ENCODE measurements around the gene ATL3. TPM values are rescaled to one million over a fixed set of nuclear protein-coding genes. Genes with fewer than 3 reads are reported as not detected.
"Not testable (repeated sequence)": the region's sequence is repeated elsewhere in the genome, so short reads cannot be mapped to it uniquely, and the experiment has no call there.

The ATL3 gene
- total RNA-seq, 1 donor from 2014 or later: 35.6 TPM

DNA sequence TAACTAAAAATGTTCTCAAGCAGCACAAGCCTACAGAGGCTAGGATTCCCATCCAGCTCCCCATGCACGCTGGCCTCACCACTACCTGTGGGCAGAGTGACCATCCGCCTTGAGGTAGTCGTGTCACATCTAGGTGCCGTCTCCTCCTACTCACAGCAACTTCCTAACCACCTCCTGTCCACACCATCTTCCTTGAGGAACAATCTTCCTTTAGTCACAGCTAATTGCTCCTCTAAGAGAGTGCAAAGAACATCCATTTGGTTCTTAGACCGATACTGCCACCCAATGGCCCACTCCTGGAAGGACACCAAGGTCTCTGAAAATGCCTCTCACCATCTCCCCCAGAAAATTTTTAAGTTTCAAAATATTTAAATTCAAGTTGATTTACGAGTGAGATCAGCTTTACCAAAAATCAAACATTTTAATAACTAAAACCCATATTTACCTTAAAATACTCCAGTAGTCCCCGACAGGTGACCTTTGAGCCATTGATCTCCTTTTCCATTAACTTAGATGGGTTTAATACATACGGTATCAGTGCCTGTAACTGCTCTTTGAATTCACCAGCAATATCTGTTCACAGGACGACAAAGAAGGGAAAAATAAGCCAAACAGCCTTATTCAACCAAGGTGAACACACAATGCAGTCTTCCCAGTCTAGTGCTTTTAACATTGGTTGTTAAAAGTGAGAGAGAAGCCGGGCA lies 35.3 kb downstream of the ATL3 start:
- no peak overlapping the region for H3K4me3 Mint-ChIP-seq
- H3K9me3 Mint-ChIP-seq: no peaks in the 10 kb centered on the region
- no peak overlapping the region for H3K27ac Mint-ChIP-seq
- H3K4me1 Mint-ChIP-seq (ENCODE audit: low read depth): peaks cover 12% of the 10 kb centered on the region
- H3K27me3 Mint-ChIP-seq (ENCODE audit: insufficient read depth): no peaks in the 10 kb centered on the region
- peaks cover 27% of the 10 kb centered on the region for H3K36me3 Mint-ChIP-seq (ENCODE audit: low read depth)
- intact Hi-C loops (cut with micrococcal nuclease): loop anchor here (1.0 to 10.0 kb wide), 7 partner anchors 43 to 601 kb away; partner anchors contain the start of genes PLAAT4 and RTN3
- peak; percentile 48 for DNase-seq (ENCODE audit: low spot score)

DNA sequence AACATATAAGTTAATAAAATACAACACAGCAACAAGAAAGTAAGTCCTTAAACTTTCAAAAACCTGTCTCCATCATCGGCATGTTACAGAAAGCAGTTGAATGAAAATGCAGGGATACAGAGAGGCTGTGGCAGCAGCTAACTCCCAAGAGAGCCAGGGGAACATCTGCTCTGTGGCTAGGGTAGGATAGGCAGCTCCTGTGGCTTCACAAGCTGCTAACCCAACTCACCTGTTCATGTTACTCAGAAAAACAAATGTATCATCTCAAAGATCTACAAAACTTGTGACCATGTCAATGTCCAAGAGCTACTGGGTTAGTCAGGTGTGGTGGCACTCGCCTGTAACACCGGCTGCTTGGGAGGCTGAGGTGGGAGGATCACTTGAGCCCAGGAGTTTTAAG lies 41.8 kb downstream of the ATL3 start:
- Mint-ChIP-seq H3K4me1 (ENCODE audit: low read depth) (peaks cover 9% of the 10 kb centered on the region), H3K27me3 (ENCODE audit: insufficient read depth) (no peaks in the 10 kb centered on the region), H3K4me3 (no peak overlapping the region), H3K9me3 (no peaks in the 10 kb centered on the region), H3K27ac (no peak overlapping the region), H3K36me3 (ENCODE audit: low read depth) (peaks cover 32% of the 10 kb centered on the region)
- intact Hi-C loops (cut with micrococcal nuclease): no loop called here
- DNase-seq (ENCODE audit: low spot score): no peak

GRCh38 chr11:63623513-63624140 lies 47.5 kb downstream of the ATL3 start:
- Mint-ChIP-seq H3K4me1 (ENCODE audit: low read depth) (peaks cover 12% of the 10 kb centered on the region), H3K27me3 (ENCODE audit: insufficient read depth) (peaks cover 8% of the 10 kb centered on the region), H3K36me3 (ENCODE audit: low read depth) (peaks cover 7% of the 10 kb centered on the region), H3K27ac (no peak overlapping the region), H3K4me3 (no peak overlapping the region), H3K9me3 (no peaks in the 10 kb centered on the region)
- no peak for DNase-seq (ENCODE audit: low spot score)
- intact Hi-C loops (cut with micrococcal nuclease): no loop called here

- no peak overlapping the region for H3K4me3 Mint-ChIP-seq
- no peaks in the 10 kb centered on the region for H3K9me3 Mint-ChIP-seq
- no peak for DNase-seq (ENCODE audit: low spot score)
- peaks cover 9% of the 10 kb centered on the region for H3K4me1 Mint-ChIP-seq (ENCODE audit: low read depth)
- H3K27ac Mint-ChIP-seq: no peak overlapping the region
- peaks cover 2% of the 10 kb centered on the region for H3K36me3 Mint-ChIP-seq (ENCODE audit: low read depth)
- peaks cover 8% of the 10 kb centered on the region for H3K27me3 Mint-ChIP-seq (ENCODE audit: insufficient read depth)
- intact Hi-C loops (cut with micrococcal nuclease): no loop called here
Measured at GRCh38 chr11:63622323-63622722, 48.9 kb downstream of the ATL3 start.

DNA sequence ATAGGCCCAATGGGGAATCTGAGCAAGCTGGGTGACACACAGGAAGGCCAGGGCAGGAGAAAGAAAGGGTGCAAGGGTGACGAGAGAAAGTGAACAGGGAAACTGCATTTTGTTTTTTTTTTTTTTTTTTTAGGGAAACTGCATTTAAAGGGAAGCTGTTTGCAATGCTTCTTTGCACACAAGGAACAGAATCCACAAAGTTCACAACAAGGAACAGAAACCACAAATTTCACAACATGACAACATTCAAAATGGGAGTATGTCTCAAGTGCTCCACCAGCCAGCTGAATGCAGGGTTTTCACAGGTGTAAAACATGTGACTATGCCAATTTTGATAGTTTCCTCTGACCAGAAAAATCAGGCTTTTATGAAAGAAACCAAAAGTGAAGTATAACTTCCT lies 50.1 kb downstream of the ATL3 start:
- H3K9me3 Mint-ChIP-seq: no peaks in the 10 kb centered on the region
- no peak for DNase-seq (ENCODE audit: low spot score)
- H3K36me3 Mint-ChIP-seq (ENCODE audit: low read depth): peaks cover 2% of the 10 kb centered on the region
- peaks cover 8% of the 10 kb centered on the region for H3K27me3 Mint-ChIP-seq (ENCODE audit: insufficient read depth)
- H3K27ac Mint-ChIP-seq: no peak overlapping the region
- H3K4me3 Mint-ChIP-seq: no peak overlapping the region
- peaks cover 9% of the 10 kb centered on the region for H3K4me1 Mint-ChIP-seq (ENCODE audit: low read depth)
- intact Hi-C loops (cut with micrococcal nuclease): no loop called here

DNA sequence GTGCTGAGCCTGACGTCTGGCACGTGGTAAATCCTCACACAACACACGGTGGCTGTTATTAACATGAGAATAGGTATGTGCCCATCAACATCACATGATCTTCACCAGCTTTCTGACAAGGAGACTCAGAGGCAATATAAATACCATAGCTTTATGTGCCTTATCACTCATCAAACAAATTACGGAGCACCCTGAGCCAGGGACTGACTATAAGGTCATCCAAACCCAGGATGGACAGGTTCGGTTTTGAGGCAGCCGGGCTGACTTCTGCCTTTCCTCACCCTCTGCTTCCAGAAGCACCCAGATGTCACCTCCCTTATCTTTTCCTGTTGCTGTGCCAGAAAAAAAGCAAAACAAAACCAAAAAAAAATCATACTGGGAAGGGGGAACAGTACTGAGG lies 51.2 kb downstream of the ATL3 start:
- Mint-ChIP-seq H3K4me1 (ENCODE audit: low read depth) (peaks cover 9% of the 10 kb centered on the region), H3K9me3 (no peaks in the 10 kb centered on the region), H3K36me3 (ENCODE audit: low read depth) (no peaks in the 10 kb centered on the region), H3K4me3 (no peak overlapping the region), H3K27me3 (ENCODE audit: insufficient read depth) (peaks cover 9% of the 10 kb centered on the region), H3K27ac (no peak overlapping the region)
- intact Hi-C loops (cut with micrococcal nuclease): no loop called here
- no peak for DNase-seq (ENCODE audit: low spot score)

DNA sequence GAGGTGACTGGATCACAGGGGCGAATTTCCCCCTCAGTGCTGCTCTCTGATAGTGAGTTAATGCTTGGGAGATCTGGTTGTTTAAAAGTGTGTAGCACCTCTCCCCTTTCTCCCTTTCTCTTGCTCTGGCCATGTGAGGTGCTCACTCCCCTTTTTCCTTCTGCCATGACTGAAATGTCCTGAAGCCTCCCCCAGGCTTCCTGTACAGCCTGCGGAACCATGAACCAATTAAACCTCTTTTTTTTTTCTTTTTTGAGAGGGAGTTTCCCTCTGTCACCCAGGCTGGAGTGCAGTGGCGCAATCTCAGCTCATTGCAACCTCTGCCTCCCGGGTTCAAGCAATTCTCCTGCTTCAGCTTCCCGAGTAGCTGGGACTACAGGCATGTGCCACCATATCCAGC lies 53.5 kb downstream of the ATL3 start:
- H3K9me3 Mint-ChIP-seq; H3K4me3 Mint-ChIP-seq; H3K36me3 Mint-ChIP-seq (ENCODE audit: low read depth); DNase-seq (ENCODE audit: low spot score); intact Hi-C loops (cut with micrococcal nuclease); H3K27me3 Mint-ChIP-seq (ENCODE audit: insufficient read depth); H3K27ac Mint-ChIP-seq: not testable (repeated sequence)
- H3K4me1 Mint-ChIP-seq (ENCODE audit: low read depth): peaks cover 11% of the 10 kb centered on the region

DNA sequence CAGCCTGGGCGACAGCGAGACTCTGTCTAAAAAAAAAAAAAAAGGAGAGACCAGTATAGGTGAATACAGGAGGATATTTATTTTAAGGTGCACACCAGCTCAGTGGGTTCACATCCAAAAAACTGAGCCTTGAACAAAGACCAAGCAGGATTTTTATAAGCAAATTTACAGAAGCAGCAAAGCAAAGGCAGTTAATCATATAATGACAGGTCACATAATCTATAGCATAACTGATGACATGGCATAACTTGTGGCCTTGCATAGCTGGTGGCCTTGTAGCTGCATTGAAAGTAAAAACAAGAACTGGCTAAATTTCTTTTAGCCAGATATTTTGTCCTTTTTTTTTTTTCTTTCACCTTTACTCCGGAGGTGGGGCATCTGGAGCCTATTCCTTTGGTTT lies 54.2 kb downstream of the ATL3 start:
- H3K4me1 Mint-ChIP-seq (ENCODE audit: low read depth): peaks cover 13% of the 10 kb centered on the region
- H3K4me3 Mint-ChIP-seq: no peak overlapping the region
- DNase-seq (ENCODE audit: low spot score): no peak
- H3K27ac Mint-ChIP-seq: no peak overlapping the region
- intact Hi-C loops (cut with micrococcal nuclease): no loop called here
- H3K36me3 Mint-ChIP-seq (ENCODE audit: low read depth): no peaks in the 10 kb centered on the region
- H3K9me3 Mint-ChIP-seq: no peaks in the 10 kb centered on the region
- H3K27me3 Mint-ChIP-seq (ENCODE audit: insufficient read depth): peaks cover 7% of the 10 kb centered on the region

DNA sequence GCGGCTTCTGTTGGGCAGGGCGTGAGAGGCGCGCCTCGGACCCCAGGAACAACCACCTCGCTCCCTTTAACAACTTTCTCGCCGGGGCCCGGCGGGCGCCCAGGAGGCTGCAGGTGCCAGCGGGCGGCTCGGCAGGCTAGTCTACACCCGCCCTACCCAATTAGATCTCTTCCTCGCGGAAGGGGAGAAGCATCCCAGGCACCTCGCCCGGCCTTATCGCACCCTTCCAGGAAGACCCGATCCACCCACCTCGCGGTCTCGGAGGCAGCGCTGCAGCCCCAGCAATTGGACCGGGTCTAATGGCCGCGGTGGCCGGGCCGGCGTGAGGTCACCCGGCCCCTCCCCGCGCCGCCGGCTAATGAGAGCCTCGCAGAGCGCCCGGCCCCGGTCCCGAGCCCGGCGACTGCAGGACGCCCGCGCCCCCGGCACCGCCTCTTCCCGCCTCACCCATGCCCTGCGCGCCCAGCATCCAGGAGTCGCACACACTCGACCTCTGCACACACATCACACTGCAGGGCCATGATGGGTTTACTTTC lies 57.0 kb downstream of the ATL3 start, which contains the start of gene PLAAT3:
Gene PLAAT3, minus strand, starts transcription at position 298 of the 536 bp plus-strand sequence. CDS start 419 bp downstream, outside the sequence.
- H3K4me1 Mint-ChIP-seq (ENCODE audit: low read depth): peaks cover 5% of the 10 kb centered on the region
- peak; percentile 14 for DNase-seq (ENCODE audit: low spot score)
- peak within 1 kb of the TSS; percentile 81 for H3K4me3 Mint-ChIP-seq
- intact Hi-C loops (cut with micrococcal nuclease): loop anchor here (5.0 kb wide), 1 partner anchor 47 kb away; no protein-coding TSS in a partner anchor
- H3K27ac Mint-ChIP-seq: no peak within 1 kb of the TSS
- H3K36me3 Mint-ChIP-seq (ENCODE audit: low read depth): no peaks in the 10 kb centered on the region
- peaks cover 7% of the 10 kb centered on the region for H3K27me3 Mint-ChIP-seq (ENCODE audit: insufficient read depth)
- no peaks in the 10 kb centered on the region for H3K9me3 Mint-ChIP-seq

DNA sequence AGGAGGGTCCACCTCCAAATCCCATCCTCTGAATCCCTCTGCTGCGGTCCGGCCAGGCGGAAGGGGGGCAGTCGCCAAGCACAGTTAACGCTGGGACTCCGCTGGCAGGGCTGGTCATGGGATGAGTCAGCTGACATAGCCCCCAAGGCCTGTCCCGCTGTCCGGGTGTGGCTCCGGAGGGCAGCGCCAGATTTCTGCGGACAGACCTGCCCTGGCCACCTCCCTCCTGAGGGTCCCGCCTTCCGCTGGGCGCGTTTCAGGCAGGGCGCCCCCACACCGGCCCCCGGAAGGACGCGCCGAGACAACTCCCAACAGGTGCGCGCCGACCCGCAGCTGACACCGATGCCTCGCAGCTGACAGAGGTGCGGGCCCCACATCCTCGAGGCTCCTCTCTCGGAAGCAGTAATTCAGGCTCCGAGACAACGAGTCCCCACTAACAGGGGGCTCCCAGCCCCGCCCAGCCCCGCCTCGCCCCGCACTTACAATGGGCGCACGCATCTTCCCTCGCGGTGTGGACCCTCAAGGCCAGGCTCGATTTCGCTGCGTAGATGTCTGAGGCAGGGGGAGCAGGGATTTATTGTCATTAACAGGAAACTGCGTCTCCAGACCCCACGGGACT lies 57.5 kb downstream of the ATL3 start:
- Mint-ChIP-seq H3K9me3 (no peaks in the 10 kb centered on the region), H3K4me3 (peak overlapping the region; percentile 81), H3K36me3 (ENCODE audit: low read depth) (no peaks in the 10 kb centered on the region), H3K27me3 (ENCODE audit: insufficient read depth) (peaks cover 7% of the 10 kb centered on the region), H3K27ac (no peak overlapping the region), H3K4me1 (ENCODE audit: low read depth) (peaks cover 7% of the 10 kb centered on the region)
- intact Hi-C loops (cut with micrococcal nuclease): loop anchor here (5.0 kb wide), 1 partner anchor 46 kb away; no protein-coding TSS in a partner anchor
- no peak for DNase-seq (ENCODE audit: low spot score)

DNA sequence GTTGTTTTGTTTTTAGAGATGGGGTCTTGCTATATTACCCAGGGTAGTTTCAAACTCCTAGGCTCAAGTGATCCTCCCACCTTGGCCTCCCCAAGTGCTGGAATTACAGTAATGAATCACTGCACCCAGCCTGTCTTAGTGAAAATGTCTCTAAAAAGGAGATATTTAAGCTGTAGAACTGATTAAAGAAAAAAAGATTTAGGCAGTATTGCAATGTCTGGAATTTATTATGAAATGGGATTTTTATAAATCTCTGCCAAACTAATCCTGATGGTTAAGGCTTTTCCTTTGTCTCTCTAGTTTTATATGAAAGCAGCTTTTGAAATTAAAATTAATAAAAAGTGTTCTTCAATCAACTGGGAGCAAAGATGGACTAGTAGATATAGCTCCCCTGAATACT lies 59.0 kb downstream of the ATL3 start:
- Mint-ChIP-seq H3K4me3 (no peak overlapping the region), H3K27ac (no peak overlapping the region), H3K9me3 (no peaks in the 10 kb centered on the region), H3K36me3 (ENCODE audit: low read depth) (no peaks in the 10 kb centered on the region), H3K27me3 (ENCODE audit: insufficient read depth) (peaks cover 7% of the 10 kb centered on the region), H3K4me1 (ENCODE audit: low read depth) (peaks cover 12% of the 10 kb centered on the region)
- no peak for DNase-seq (ENCODE audit: low spot score)
- intact Hi-C loops (cut with micrococcal nuclease): loop anchor here (5.0 kb wide), 1 partner anchor 45 kb away; no protein-coding TSS in a partner anchor

DNA sequence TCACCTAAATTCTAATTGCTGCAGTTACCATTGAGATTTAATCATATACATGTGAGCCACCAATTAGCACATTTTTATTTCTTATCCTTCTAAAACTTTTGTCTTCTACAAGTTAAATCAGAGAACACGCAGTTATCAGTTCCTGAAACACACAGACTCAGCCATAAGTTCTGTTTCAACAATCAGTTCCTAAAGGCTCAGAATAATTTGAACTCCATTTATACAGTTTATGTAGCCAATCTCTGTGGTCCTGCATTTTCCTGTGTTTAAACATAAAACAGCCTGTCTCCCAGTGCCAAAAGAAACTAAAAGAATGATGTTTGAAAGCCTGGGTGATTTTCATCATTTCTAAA lies 59.8 kb downstream of the ATL3 start:
- DNase-seq (ENCODE audit: low spot score): no peak
- Mint-ChIP-seq H3K27ac (no peak overlapping the region), H3K36me3 (ENCODE audit: low read depth) (no peaks in the 10 kb centered on the region), H3K27me3 (ENCODE audit: insufficient read depth) (peaks cover 7% of the 10 kb centered on the region), H3K9me3 (no peaks in the 10 kb centered on the region), H3K4me3 (no peak overlapping the region), H3K4me1 (ENCODE audit: low read depth) (peaks cover 12% of the 10 kb centered on the region)
- intact Hi-C loops (cut with micrococcal nuclease): loop anchor here (5.0 kb wide), 1 partner anchor 44 kb away; no protein-coding TSS in a partner anchor

Data from activated T-helper 1 cell treated with anti-CD3 and anti-CD28 coated beads, Interleukin-12 subunit alpha, Interleukin-12 subunit beta, Interleukin-2, Interleukin-4 antibody, amounts not matched to agents 30 ng/mL and 10 ng/mL and 1 ng/mL, durations not matched to agents 14 hours and 24 hours and 36 hours (primary cell).